Measurements from ENCODE around the gene OSTF1. TPM values are rescaled to one million over a fixed set of nuclear protein-coding genes. Genes with fewer than 3 reads are reported as not detected.

Gene OSTF1
- total and polyA plus RNA-seq, 2 donors (not counting 3 experiments of a cell fraction or from before 2014, with no cell fraction given), result 23.5 to 70.9 TPM

DNA sequence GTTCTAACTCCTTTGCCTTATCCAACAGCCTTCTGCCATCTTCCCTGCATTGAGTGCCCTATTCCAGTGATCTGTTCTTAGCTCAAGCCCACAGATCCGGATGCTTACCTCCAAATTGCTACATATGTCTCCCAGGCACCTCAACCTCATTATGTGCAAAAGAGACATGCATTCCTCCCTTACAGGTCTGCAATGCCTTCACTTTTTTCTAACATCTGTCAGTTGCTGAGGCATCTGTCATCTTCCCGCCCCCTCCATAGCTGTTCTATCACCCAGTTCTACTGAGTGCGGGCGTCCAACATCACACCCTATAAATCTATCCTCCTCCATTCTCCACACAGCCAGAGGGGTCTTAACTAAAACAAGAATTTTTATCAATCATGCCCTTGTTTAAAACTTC, 20.4 kb upstream of the OSTF1 start:
- no peak for DNase-seq (ENCODE audit: low read depth, low spot score)
- POLR2A ChIA-PET, result no interaction called here
- Histone ChIP-seq H3K36me3 (ENCODE audit: control insufficient read depth in 2 of 2, extremely low read depth in 1 of 2, insufficient read depth in 2 of 2, low read length in 2 of 2) (peaks cover 0 to 18% of the 10 kb centered on the region in 2 experiments), H3K4me3 (replicated peaks in 1 of 3; ENCODE audit: insufficient read depth in 1 of 3, low read depth in 1 of 3, low read length in 3 of 3) (no peak overlapping the region), H3K4me2 (ENCODE audit: insufficient read depth, low read length) (no peak overlapping the region), H3K27me3 (ENCODE audit: control insufficient read depth in 2 of 2, insufficient read depth in 2 of 2, low read length in 2 of 2) (no peaks in the 10 kb centered on the region), H3K9ac (replicated peaks; ENCODE audit: extremely low read depth, insufficient read depth, low read length) (no peak overlapping the region), H3K9me1 (replicated peaks; ENCODE audit: control insufficient read depth, extremely low read depth, insufficient read depth, low read length) (no peaks in the 10 kb centered on the region), H4K20me1 (replicated peaks; ENCODE audit: control insufficient read depth, extremely low read depth, insufficient read depth, low read length) (no peaks in the 10 kb centered on the region), H3K27ac (ENCODE audit: insufficient read depth, low read depth, low read length) (no peak overlapping the region), H3K9me3 (replicated peaks; ENCODE audit: control insufficient read depth, insufficient read depth, low read length) (no peaks in the 10 kb centered on the region), H3K79me2 (ENCODE audit: control insufficient read depth, insufficient read depth, low read length) (no peaks in the 10 kb centered on the region), H3K4me1 (ENCODE audit: control insufficient read depth, extremely low read depth, insufficient read depth, low read length) (no peaks in the 10 kb centered on the region), H2AFZ (ENCODE audit: low read depth, low read length) (no peak overlapping the region)
- dilution Hi-C loops (cut with MboI; ENCODE audit: extremely low pct_ligation_motif_present, low sequenced_read_pairs) (loop anchor here (25.0 kb wide), 1 partner anchor 281 kb away; no protein-coding TSS in a partner anchor), intact Hi-C loops (cut with micrococcal nuclease) (no loop called here)
- CTCF ChIA-PET, result interaction anchor here (0.8 to 1.1 kb wide), 2 partner anchors 19 to 295 kb away, joined by 3 read pairs; no protein-coding TSS in a partner anchor
- no TSS peak for BruUV-seq (replicated peaks)
- TF ChIP-seq, protein P1, sequence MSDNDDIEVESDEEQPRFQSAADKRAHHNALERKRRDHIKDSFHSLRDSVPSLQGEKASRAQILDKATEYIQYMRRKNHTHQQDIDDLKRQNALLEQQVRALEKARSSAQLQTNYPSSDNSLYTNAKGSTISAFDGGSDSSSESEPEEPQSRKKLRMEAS (IDR thresholded peaks at IDR 0.05; ENCODE audit: insufficient read depth, insufficient read length), result no peak
- TF ChIP-seq POLR2A (IDR thresholded peaks at IDR 0.05; ENCODE audit: low read depth, low read length) (no peak), FOS (IDR thresholded peaks at IDR 0.05; ENCODE audit: borderline replicate concordance, insufficient read depth, low read length) (no peak)
- no peak for FAIRE-seq

DNA sequence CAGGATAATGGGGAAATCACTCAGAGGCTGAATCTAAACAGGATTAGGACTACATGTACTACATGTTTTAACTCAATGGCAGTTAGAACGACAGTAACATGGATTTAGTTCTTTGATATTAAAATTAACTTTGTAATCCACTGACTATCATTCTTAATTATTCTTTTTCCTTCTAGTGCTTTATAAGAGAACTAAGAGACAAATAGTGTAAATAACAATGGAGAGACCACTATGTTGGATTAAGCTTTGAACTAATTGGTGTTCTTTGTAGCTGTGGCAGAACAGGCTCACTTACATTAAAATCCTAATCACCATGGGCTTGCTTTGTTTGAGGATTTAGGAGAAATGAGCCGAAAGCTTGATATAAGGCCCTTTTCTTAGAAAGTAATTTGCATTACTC, 19.1 kb upstream of the OSTF1 start:
- ChIA-PET POLR2A (no interaction called here), CTCF (interaction anchor here (1.3 to 1.8 kb wide), 2 partner anchors 295 to 299 kb away, joined by 3 to 4 read pairs; no protein-coding TSS in a partner anchor)
- TF ChIP-seq FOS (IDR thresholded peaks at IDR 0.05; ENCODE audit: borderline replicate concordance, insufficient read depth, low read length) (no peak), GATA2 (IDR thresholded peaks at IDR 0.05; ENCODE audit: insufficient read depth, insufficient read length, low read depth, low read length) (no peak), POLR2A (IDR thresholded peaks at IDR 0.05; ENCODE audit: low read depth, low read length) (no peak), JUN (IDR thresholded peaks at IDR 0.05; ENCODE audit: borderline replicate concordance, insufficient read depth, insufficient read length, low read depth) (no peak), MYC (IDR thresholded peaks at IDR 0.05; ENCODE audit: low read depth, low read length) (no peak), POLR2AphosphoS5 (IDR thresholded peaks at IDR 0.05; ENCODE audit: insufficient read depth, low read depth, low read length) (no peak), EZH2 (IDR thresholded peaks at IDR 0.05; ENCODE audit: borderline replicate concordance, low read depth, low read length, severe bottlenecking) (no peak)
- TF ChIP-seq, protein P1 (IDR thresholded peaks at IDR 0.05; ENCODE audit: insufficient read depth, insufficient read length), result no peak
- TF ChIP-seq, protein P2, sequence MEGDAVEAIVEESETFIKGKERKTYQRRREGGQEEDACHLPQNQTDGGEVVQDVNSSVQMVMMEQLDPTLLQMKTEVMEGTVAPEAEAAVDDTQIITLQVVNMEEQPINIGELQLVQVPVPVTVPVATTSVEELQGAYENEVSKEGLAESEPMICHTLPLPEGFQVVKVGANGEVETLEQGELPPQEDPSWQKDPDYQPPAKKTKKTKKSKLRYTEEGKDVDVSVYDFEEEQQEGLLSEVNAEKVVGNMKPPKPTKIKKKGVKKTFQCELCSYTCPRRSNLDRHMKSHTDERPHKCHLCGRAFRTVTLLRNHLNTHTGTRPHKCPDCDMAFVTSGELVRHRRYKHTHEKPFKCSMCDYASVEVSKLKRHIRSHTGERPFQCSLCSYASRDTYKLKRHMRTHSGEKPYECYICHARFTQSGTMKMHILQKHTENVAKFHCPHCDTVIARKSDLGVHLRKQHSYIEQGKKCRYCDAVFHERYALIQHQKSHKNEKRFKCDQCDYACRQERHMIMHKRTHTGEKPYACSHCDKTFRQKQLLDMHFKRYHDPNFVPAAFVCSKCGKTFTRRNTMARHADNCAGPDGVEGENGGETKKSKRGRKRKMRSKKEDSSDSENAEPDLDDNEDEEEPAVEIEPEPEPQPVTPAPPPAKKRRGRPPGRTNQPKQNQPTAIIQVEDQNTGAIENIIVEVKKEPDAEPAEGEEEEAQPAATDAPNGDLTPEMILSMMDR (IDR thresholded peaks at IDR 0.05; ENCODE audit: extremely low read depth in 1 of 2, insufficient read depth in 1 of 2, low read depth in 1 of 2, low read length in 2 of 2), result no peak
- H4K20me1 ChIP-seq (replicated peaks; ENCODE audit: control insufficient read depth, extremely low read depth, insufficient read depth, low read length), result no peaks in the 10 kb centered on the region
- H3K4me2 ChIP-seq (ENCODE audit: insufficient read depth, low read length), result no peak overlapping the region
- dilution Hi-C loops (cut with MboI; ENCODE audit: extremely low pct_ligation_motif_present, low sequenced_read_pairs) (loop anchor here (25.0 kb wide), 1 partner anchor 282 kb away; no protein-coding TSS in a partner anchor), intact Hi-C loops (cut with micrococcal nuclease) (no loop called here)
- no peak for DNase-seq (ENCODE audit: low read depth, low spot score)
- no peaks in the 10 kb centered on the region for H3K9me3 ChIP-seq (replicated peaks; ENCODE audit: control insufficient read depth, insufficient read depth, low read length)
- H3K36me3 ChIP-seq (ENCODE audit: control insufficient read depth in 2 of 2, extremely low read depth in 1 of 2, insufficient read depth in 2 of 2, low read length in 2 of 2), result peaks cover 0 to 15% of the 10 kb centered on the region in 2 experiments
- no peaks in the 10 kb centered on the region for H3K27me3 ChIP-seq (ENCODE audit: control insufficient read depth in 2 of 2, insufficient read depth in 2 of 2, low read length in 2 of 2)
- H3K9me1 ChIP-seq (replicated peaks; ENCODE audit: control insufficient read depth, extremely low read depth, insufficient read depth, low read length), result no peaks in the 10 kb centered on the region
- no peak overlapping the region for H3K27ac ChIP-seq (ENCODE audit: insufficient read depth, low read depth, low read length)
- BruUV-seq (replicated peaks), result no TSS peak
- H3K79me2 ChIP-seq (ENCODE audit: control insufficient read depth, insufficient read depth, low read length), result no peaks in the 10 kb centered on the region
- no peak overlapping the region for H3K4me3 ChIP-seq (replicated peaks in 1 of 3; ENCODE audit: insufficient read depth in 1 of 3, low read depth in 1 of 3, low read length in 3 of 3)
- no peak for FAIRE-seq
- no peaks in the 10 kb centered on the region for H3K4me1 ChIP-seq (ENCODE audit: control insufficient read depth, extremely low read depth, insufficient read depth, low read length)
- H3K9ac ChIP-seq (replicated peaks; ENCODE audit: extremely low read depth, insufficient read depth, low read length), result no peak overlapping the region
- no peak overlapping the region for H2AFZ ChIP-seq (ENCODE audit: low read depth, low read length)
